Ovary (tissue), 3 donors: ENCODE data around the gene LRFN2.

Source experiments
- CTCF ChIP-seq, 3 donors: fragments of 450-650 bp in 2 of 3; fragments of 200-600 bp in 1 of 3; IDR thresholded peaks; one replicate each; pipeline versions ENCODE4 v1.5.1 to v1.8.0; 2016 to 2022; ENCODE audit warnings: antibody characterized with exemption in 3 of 3, mild to moderate bottlenecking in 1 of 3
- EP300 ChIP-seq: sonication (generic); formaldehyde crosslinking; IDR thresholded peaks from one replicate; pipeline ENCODE4 v1.6.1; 2017; ENCODE audit warnings: antibody characterized with exemption
- donor health status: DM: no; HTN: no; CAD: no.

DNA sequence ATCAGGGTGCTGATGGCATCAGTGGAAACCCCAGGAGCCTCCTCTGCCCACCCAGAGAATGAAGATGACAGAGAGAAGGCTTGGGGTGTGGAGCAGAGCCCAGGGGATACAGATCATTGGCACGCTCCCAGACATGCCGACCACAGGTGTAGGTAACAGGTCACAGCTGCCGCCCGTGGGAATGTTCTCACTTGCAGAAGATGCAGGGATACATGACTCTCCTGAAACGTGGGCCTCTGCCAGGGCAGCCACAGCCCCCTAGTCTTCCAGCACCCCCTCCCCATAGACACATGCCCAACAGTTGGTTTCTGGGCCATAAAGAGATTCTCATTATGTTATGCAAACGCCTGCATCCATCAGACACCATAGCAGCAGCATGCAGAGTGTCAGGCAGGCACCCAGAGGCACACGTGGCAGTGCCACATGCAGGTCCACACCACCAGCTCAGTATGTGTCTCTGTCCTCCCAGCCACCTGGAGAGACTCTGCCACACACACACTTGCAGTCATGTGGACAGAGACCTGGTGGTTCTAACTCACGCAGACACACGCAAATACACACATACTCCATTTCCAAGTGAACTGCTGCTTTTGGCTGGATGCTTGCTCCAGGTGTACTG is 45.5 kb downstream of the LRFN2 start:
- TF ChIP-seq EP300 = no peak
- no peak for TF ChIP-seq CTCF (IDR thresholded peaks at IDR 0.05)
